K562 (cell line): ENCODE data around the gene BTBD3. TPM values are rescaled to one million over a fixed set of nuclear protein-coding genes. Genes with fewer than 3 reads are reported as not detected.

Source experiments
- ATAC-seq: fragments of 200-7000 bp; cut with Tn5 transposase; 3 replicates; pipeline ENCODE4 v1.9.1; 2020; ENCODE audit warnings: moderate library complexity
- BruUV-seq: library from RNA; stranded (reverse); fragments of 400-500 nt; replicated peaks from 2 replicates; lab custom pipeline; 2021; lab: Mats Ljungman, UMichigan
- CTCF ChIA-PET: fragments of 300-600 bp; formaldehyde crosslinking; extraction: SDS; loops from one replicate; lab custom pipeline; 2021; ENCODE audit warnings: low intra/inter-chr PET ratio; lab: Yijun Ruan, JAX
- POLR2A ChIA-PET: fragments of 300-600, 350-650 bp; sonication (Branson Sonifier 250); formaldehyde crosslinking; extraction: SDS; loops from one replicate; lab custom pipeline; 2021; ENCODE audit warnings: antibody characterized with exemption, inconsistent platforms; lab: Yijun Ruan, JAX
- DNase-seq, 4 experiments: peaks; one replicate each; pipeline versions ENCODE4 v3.0.0 to v3.0.0-alpha.2; 2011 to 2018; ENCODE audit warnings: low spot score in 3 of 4, mixed read lengths in 3 of 4; ENCODE audit errors: extremely low read depth in 1 of 4
- FAIRE-seq: peaks from 2 replicates; lab custom pipeline; 2011; peaks lifted over from hg19 to GRCh38; lab: Jason Lieb, UNC
- H2AFZ ChIP-seq: 2 replicates; pipeline ENCODE4 v1.6.0; 2011; ENCODE audit warnings: low read depth, low read length, control low read depth, inconsistent platforms
- H3K27ac ChIP-seq: fragments of 200-600 bp; 3 replicates; pipeline ENCODE4 v1.8.0; 2011; ENCODE audit warnings: low read depth, mild to moderate bottlenecking, control low read depth, inconsistent platforms, low read length, moderate library complexity, mixed read lengths; ENCODE audit errors: extremely low read depth
- H3K27me3 ChIP-seq, 2 experiments: fragments of 300-600 bp in 1 of 2; 2 replicates in 1 of 2; 3 replicates in 1 of 2; pipeline versions ENCODE4 v1.6.0 to v1.8.0; 2011; ENCODE audit warnings: inconsistent platforms in 2 of 2, low read length in 2 of 2, mild to moderate bottlenecking in 1 of 2, mixed read lengths in 1 of 2, moderate library complexity in 1 of 2; ENCODE audit not compliant: control insufficient read depth in 2 of 2, insufficient read depth in 2 of 2
- H3K36me3 ChIP-seq: fragments of 300-600 bp; 3 replicates; pipeline ENCODE4 v1.8.0; 2011; ENCODE audit warnings: mild to moderate bottlenecking, low read length, inconsistent platforms; ENCODE audit not compliant: control insufficient read depth, insufficient read depth
- H3K4me1 ChIP-seq, 2 experiments: fragments of 200-600 bp in 1 of 2; replicated peaks in 1 of 2; 2 replicates in 1 of 2; 3 replicates in 1 of 2; pipeline versions ENCODE4 v1.5.1 to v1.8.0; 2011; ENCODE audit warnings: inconsistent platforms in 2 of 2, low read length in 2 of 2, mild to moderate bottlenecking in 1 of 2, mixed read lengths in 1 of 2, moderate library complexity in 1 of 2; ENCODE audit not compliant: control insufficient read depth in 2 of 2, insufficient read depth in 2 of 2
- H3K4me2 ChIP-seq: 2 replicates; pipeline ENCODE4 v1.6.1; 2011; ENCODE audit warnings: low read length, control low read depth, inconsistent platforms, mixed read lengths; ENCODE audit not compliant: insufficient read depth
- H3K4me3 ChIP-seq: fragments of 200-600 bp; sonication (generic), shearing (Covaris generic); 2 replicates; pipeline ENCODE4 v1.5.1; 2016; ENCODE audit warnings: control low read depth, inconsistent platforms
- H3K79me2 ChIP-seq: fragments of 200-600 bp; 3 replicates; pipeline ENCODE4 v1.8.0; 2011; ENCODE audit warnings: low read length, inconsistent platforms; ENCODE audit not compliant: control insufficient read depth, insufficient read depth
- H3K9ac ChIP-seq, 2 experiments: 2 replicates each; pipeline versions ENCODE4 v1.6.0 to v1.6.1; 2011; ENCODE audit warnings: low read depth in 2 of 2, low read length in 2 of 2, control low read depth in 1 of 2, inconsistent platforms in 1 of 2, mild to moderate bottlenecking in 1 of 2, mixed read lengths in 1 of 2; ENCODE audit not compliant: insufficient read depth in 1 of 2
- H3K9me1 ChIP-seq: one replicate; pipeline ENCODE4 v1.6.0; 2011; ENCODE audit warnings: inconsistent platforms, mild to moderate bottlenecking, low read length, moderate library complexity; ENCODE audit not compliant: control insufficient read depth, insufficient read depth
- H3K9me3 ChIP-seq: replicated peaks from 2 replicates; pipeline ENCODE4 v1.5.1; 2011; ENCODE audit warnings: low read depth, low read length, inconsistent platforms; ENCODE audit not compliant: control insufficient read depth, insufficient read depth
- H4K20me1 ChIP-seq: replicated peaks from 2 replicates; pipeline ENCODE4 v1.6.1; 2011; ENCODE audit warnings: low read length, inconsistent platforms, mixed read lengths; ENCODE audit not compliant: control insufficient read depth, insufficient read depth
- BRD9 ChIP-seq: fragments of 450-650 bp; IDR thresholded peaks from 2 replicates; pipeline ENCODE4 v1.6.1; 2018; ENCODE audit warnings: low read depth; ENCODE audit not compliant: partially characterized antibody
- E2F6 ChIP-seq, 2 experiments: IDR thresholded peaks; 2 replicates each; pipeline ENCODE4 v1.6.1; 2011; ENCODE audit warnings: borderline replicate concordance in 1 of 2, control low read depth in 1 of 2, low read depth in 1 of 2, low read length in 1 of 2, mild to moderate bottlenecking in 1 of 2, mixed read lengths in 1 of 2, moderate library complexity in 1 of 2; ENCODE audit not compliant: insufficient read depth in 1 of 2, insufficient read length in 1 of 2, poor library complexity in 1 of 2, severe bottlenecking in 1 of 2; ENCODE audit errors: extremely low read depth in 1 of 2
- ELF1 ChIP-seq: fragments of 200-800 bp; sonication (Bioruptor generic); IDR thresholded peaks from 2 replicates; pipeline ENCODE4 v1.6.1; 2016; ENCODE audit warnings: missing genetic modification characterization, missing compliant biosample characterization
- GABPA ChIP-seq: fragments of 200-800 bp; sonication (Bioruptor generic); conservative IDR thresholded peaks from 2 replicates; pipeline ENCODE4 v1.6.1; 2016; ENCODE audit warnings: low read depth, missing genetic modification characterization, missing compliant biosample characterization
- HNRNPUL1 ChIP-seq: fragments of 200-400 bp; formaldehyde crosslinking; IDR thresholded peaks from 2 replicates; pipeline ENCODE4 v1.6.1; 2017; ENCODE audit warnings: low read length
- PTRF ChIP-seq: fragments of 450-650 bp; IDR thresholded peaks from 2 replicates; pipeline ENCODE4 v1.6.1; 2016; ENCODE audit warnings: mild to moderate bottlenecking, missing genetic modification characterization, missing compliant biosample characterization
- ZNF174 ChIP-seq: fragments of 250-450 bp; sonication (Bioruptor Pico); IDR thresholded peaks from 2 replicates; pipeline ENCODE4 v1.4.0; 2020; ENCODE audit warnings: mild to moderate bottlenecking
- ZNF224 ChIP-seq: sonication (generic); formaldehyde crosslinking; IDR thresholded peaks from 2 replicates; pipeline ENCODE4 v1.8.0; 2022; ENCODE audit warnings: mild to moderate bottlenecking, missing genetic modification reagents
- ZNF586 ChIP-seq: fragments of 450-650 bp; formaldehyde crosslinking; conservative IDR thresholded peaks from 2 replicates; pipeline ENCODE4 v1.4.0; 2020; ENCODE audit warnings: mild to moderate bottlenecking, moderate library complexity
- WGBS: fragments of 100-300 bp; shearing (Covaris generic); methylation state at CpG from one replicate; pipeline ENCODE4 v1.1.6; 2016; ENCODE audit warnings: low coverage, mixed read lengths; ENCODE audit not compliant: insufficient coverage; ENCODE audit errors: missing lambda C conversion rate; 5-methylcytosine and 5-hydroxymethylcytosine counted together
- in situ Hi-C: fragments of 300-500 bp; cut with MboI; formaldehyde crosslinking; loops from 4 replicates; pipeline ENCODE4 v1.15.0; 2018; ENCODE audit warnings: inconsistent platforms, mixed read lengths
- intact Hi-C: fragments of 100-400 bp; cut with micrococcal nuclease; formaldehyde crosslinking; loops from 2 replicates; pipeline ENCODE4 v1.14.2; 2022
- polyA plus RNA-seq, 8 experiments: library from polyadenylated mRNA; depleted of rRNA in 4 of 8; stranded (reverse) in 5 of 8; unstranded in 3 of 8; fragments of >200 nt; fragmentation: Nextera tagmentation in 2 of 8; fragmentation: Illumina TruSeq in 1 of 8; extraction: Ambion mirVana in 2 of 8; extraction: Trizol in 1 of 8; gene quantifications; 2 replicates each; pipeline versions ENCODE4 v1.2.1 to v1.2.3, GENCODE V29; 2011 to 2014; ENCODE audit warnings: inconsistent platforms in 1 of 8, missing spikeins in 1 of 8
- total RNA-seq, 7 experiments: library from RNA; depleted of rRNA in 6 of 7; stranded (reverse); fragments of >200 nt in 6 of 7; fragmentation: Illumina TruSeq in 2 of 7; extraction: Trizol in 2 of 7; gene quantifications; 2 replicates each; pipeline versions ENCODE4 v1.2.1 to v1.2.3, GENCODE V29; 2011 to 2021; ENCODE audit warnings: low replicate concordance in 1 of 7
- TF ChIP-seq, protein P1 (sequence below), 2 experiments: fragments of 250-450 bp in 1 of 2; fragments of 450-650 bp in 1 of 2; sonication (Bioruptor Pico) in 1 of 2; IDR thresholded peaks; 2 replicates each; pipeline versions ENCODE4 v1.6.1 to v1.8.0; 2016 to 2021; ENCODE audit warnings: mild to moderate bottlenecking in 2 of 2, moderate library complexity in 2 of 2, missing compliant biosample characterization in 1 of 2, missing genetic modification characterization in 1 of 2

Gene BTBD3
- total and polyA plus RNA-seq, 9 of the 15 experiments (the other 6 are each of a cell fraction or from before 2014, with no cell fraction given) = 1.8 to 11.4 (median 6.4) TPM

DNA sequence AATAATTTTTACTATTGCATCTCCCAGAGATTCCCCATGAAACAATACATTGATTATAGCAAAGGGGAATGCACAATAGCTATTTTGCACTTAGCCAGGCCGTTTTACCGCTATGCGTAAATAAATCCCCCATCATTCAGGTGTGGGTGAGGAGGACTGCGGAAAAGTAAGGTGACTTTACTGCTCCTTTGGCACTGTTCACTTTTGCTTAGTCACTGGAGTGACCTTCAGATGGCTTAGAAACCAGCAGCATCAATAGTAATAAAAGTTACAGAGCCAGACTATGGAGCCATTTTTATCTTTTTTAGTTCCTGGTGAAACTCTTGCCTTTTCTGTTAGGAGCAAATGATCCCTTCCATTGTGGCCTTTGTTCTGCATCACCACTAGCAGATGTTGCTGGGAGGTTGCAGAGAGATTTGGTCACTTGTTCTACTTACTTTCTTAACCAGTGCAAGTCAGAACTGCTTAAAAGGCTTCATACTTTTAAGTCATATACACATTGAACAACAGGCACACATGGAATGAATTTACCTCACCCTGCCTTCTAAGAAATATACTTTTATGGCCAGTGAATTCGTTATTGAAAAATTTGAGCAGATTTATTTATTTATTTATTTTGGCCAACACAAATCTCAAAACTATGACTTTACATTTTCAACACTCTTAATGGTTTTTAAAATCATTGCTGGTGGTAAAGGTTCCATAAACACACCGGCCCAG, 12.1 kb upstream of the BTBD3 start:
- Histone ChIP-seq H2AFZ (no peak overlapping the region), H3K9ac (no peak overlapping the region), H3K27ac (no peak overlapping the region), H3K4me2 (no peak overlapping the region), H3K4me1 (no peaks in the 10 kb centered on the region), H3K9me3 (no peaks in the 10 kb centered on the region), H3K36me3 (no peaks in the 10 kb centered on the region), H3K9me1 (no peaks in the 10 kb centered on the region), H3K4me3 (no peak overlapping the region), H3K79me2 (no peaks in the 10 kb centered on the region), H3K27me3 (no peaks in the 10 kb centered on the region), H4K20me1 (no peaks in the 10 kb centered on the region)
- FAIRE-seq = no peak
- no TSS peak for BruUV-seq
- DNase-seq = no peak
- WGBS = 39% methylated on average over 6 of the region's 6 CpGs
- in situ Hi-C loops = no loop called here
- POLR2A ChIA-PET = no interaction called here
- no peak for ATAC-seq
- intact Hi-C loops = no loop called here
- CTCF ChIA-PET = no interaction called here
- no peak for TF ChIP-seq BRD9
- no peak for TF ChIP-seq ZNF586 (CRISPR knock-in tag)
- no peak for TF ChIP-seq PTRF (tag)
- TF ChIP-seq ELF1 = no peak
- TF ChIP-seq, protein P1, sequence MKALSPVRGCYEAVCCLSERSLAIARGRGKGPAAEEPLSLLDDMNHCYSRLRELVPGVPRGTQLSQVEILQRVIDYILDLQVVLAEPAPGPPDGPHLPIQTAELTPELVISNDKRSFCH (CRISPR knock-in tag; IDR thresholded peaks at IDR 0.05) = no peak
- TF ChIP-seq, protein P1 (tag; IDR thresholded peaks at IDR 0.05) = no peak
- TF ChIP-seq HNRNPUL1 = no peak
- TF ChIP-seq GABPA = no peak
- no peak for TF ChIP-seq ZNF174 (CRISPR knock-in tag)
- TF ChIP-seq ZNF224 = no peak
- no peak for TF ChIP-seq E2F6 (IDR thresholded peaks at IDR 0.05; ENCODE audit: borderline replicate concordance in 1 of 2, extremely low read depth in 1 of 2, insufficient read depth in 1 of 2, insufficient read length in 1 of 2, low read depth in 1 of 2, low read length in 1 of 2, poor library complexity in 1 of 2, severe bottlenecking in 1 of 2)
